ENCODE data around the gene EIF4G3. TPM values are rescaled to one million over a fixed set of nuclear protein-coding genes. Genes with fewer than 3 reads are reported as not detected.

EIF4G3 gene
- total and polyA plus RNA-seq, 2 of the 8 experiments (the other 6 are each of a cell fraction or from before 2014, with no cell fraction given): 47.5 to 66.6 TPM

- ChIA-PET CTCF (ENCODE audit: partially characterized antibody) (no interaction called here), POLR2A (ENCODE audit: partially characterized antibody) (interaction anchor here (0.6 to 1.9 kb wide), 5 partner anchors 12 to 292 kb away, joined by 3 to 7 read pairs (median 3); no protein-coding TSS in a partner anchor)
- peaks cover 4 to 10% of the 10 kb centered on the region in 2 experiments for H4K20me1 ChIP-seq (replicated peaks in 1 of 2; ENCODE audit: control insufficient read depth in 1 of 2, insufficient read depth in 2 of 2, low read length in 2 of 2)
- no peak overlapping the region for H3K9ac ChIP-seq (replicated peaks in 1 of 4; ENCODE audit: extremely low read depth in 1 of 4, low read depth in 3 of 4, low read length in 3 of 4)
- no peak overlapping the region for H4K91ac ChIP-seq (replicated peaks; ENCODE audit: insufficient read length, low read length)
- no peak overlapping the region for H2BK15ac ChIP-seq (ENCODE audit: low read length)
- no peak overlapping the region for H2AFZ ChIP-seq (ENCODE audit: low read length)
- H4K5ac ChIP-seq (ENCODE audit: insufficient read length, low read depth, low read length): no peak overlapping the region
- H3K36me3 ChIP-seq (ENCODE audit: control insufficient read depth in 2 of 4, insufficient read depth in 4 of 4, low read length in 3 of 4): peaks cover 0 to 15% (median 0%) of the 10 kb centered on the region in 4 experiments; a peak in 3 of 8 replicates
- no peak overlapping the region for H3K4me3 ChIP-seq (ENCODE audit: extremely low read depth in 1 of 4, insufficient read depth in 2 of 4, low read depth in 3 of 4, low read length in 4 of 4)
- H3K18ac ChIP-seq (ENCODE audit: extremely low read depth, low read length): no peak overlapping the region
- peaks cover 5% of the 10 kb centered on the region; the same call in 1 of the 2 replicates for H3K79me1 ChIP-seq (ENCODE audit: low read depth, low read length)
- TF ChIP-seq CBX8 (IDR thresholded peaks at IDR 0.05; ENCODE audit: borderline replicate concordance, low read depth, low read length): no peak
- TF ChIP-seq CEBPB (IDR thresholded peaks at IDR 0.05; ENCODE audit: low read depth, low read length): no peak
- TF ChIP-seq CBX5 (IDR thresholded peaks at IDR 0.05; ENCODE audit: low read depth, low read length): no peak
- no peak for TF ChIP-seq BRCA1 (IDR thresholded peaks at IDR 0.05; ENCODE audit: low read depth, low read length)
- no peak for TF ChIP-seq CTCF (IDR thresholded peaks at IDR 0.05; ENCODE audit: control extremely low read depth in 1 of 3, insufficient read depth in 1 of 3, low read depth in 1 of 3, low read length in 3 of 3)
- no peak for TF ChIP-seq KDM1A (IDR thresholded peaks at IDR 0.05; ENCODE audit: borderline replicate concordance, low read length)
- no peak for TF ChIP-seq PHF8 (conservative IDR thresholded peaks at IDR 0.05; ENCODE audit: low read depth, low read length)
- no peak for TF ChIP-seq ZNF274 (IDR thresholded peaks at IDR 0.05; ENCODE audit: borderline replicate concordance, extremely low read depth, low read length)
- TF ChIP-seq TAF7 (optimal IDR thresholded peaks at IDR 0.05; ENCODE audit: borderline replicate concordance, low read depth, low read length): no peak
- no peak for TF ChIP-seq KDM4A (IDR thresholded peaks at IDR 0.05; ENCODE audit: low read depth, low read length, severe bottlenecking)
- TF ChIP-seq POLR2A (IDR thresholded peaks at IDR 0.05; ENCODE audit: control extremely low read depth in 1 of 2, low read depth in 2 of 2, low read length in 2 of 2): no peak
- H3K56ac ChIP-seq (replicated peaks; ENCODE audit: insufficient read length, low read depth, low read length): no peak overlapping the region
- no peak overlapping the region for H4K8ac ChIP-seq (ENCODE audit: extremely low read depth, insufficient read depth, low read length)
- H3K9me3 ChIP-seq (ENCODE audit: insufficient read depth in 2 of 2, low read depth in 1 of 2, low read length in 1 of 2): no peaks in the 10 kb centered on the region
- no peak overlapping the region for H3K14ac ChIP-seq (ENCODE audit: insufficient read length)
- peaks cover 16 to 96% of the 10 kb centered on the region in 2 experiments; a peak in 3 of 4 replicates for H3K79me2 ChIP-seq (ENCODE audit: control insufficient read depth in 1 of 2, insufficient read depth in 2 of 2, low read length in 2 of 2)
- H3K23ac ChIP-seq (ENCODE audit: insufficient read length): no peak overlapping the region
- H3K27ac ChIP-seq (ENCODE audit: low read depth, low read length): no peak overlapping the region
- H3K23me2 ChIP-seq (ENCODE audit: low read depth, low read length): no peaks in the 10 kb centered on the region
- DNase-seq (ENCODE audit: low read depth in 1 of 2, low spot score in 2 of 2) (no peak), FAIRE-seq (no peak)
- H2BK5ac ChIP-seq (ENCODE audit: low read depth, low read length): no peak overlapping the region
- H3K4me1 ChIP-seq (replicated peaks in 1 of 4; ENCODE audit: control insufficient read depth in 3 of 4, insufficient read depth in 4 of 4, low read length in 3 of 4): no peaks in the 10 kb centered on the region
- no peak overlapping the region for H3K4me2 ChIP-seq (ENCODE audit: insufficient read depth in 1 of 2, low read depth in 2 of 2, low read length in 2 of 2)
- H3K4ac ChIP-seq (replicated peaks; ENCODE audit: insufficient read length, low read depth, low read length): no peak overlapping the region
- H3K27me3 ChIP-seq (replicated peaks in 1 of 4; ENCODE audit: control insufficient read depth in 3 of 4, extremely low read depth in 1 of 4, insufficient read depth in 3 of 4, low read length in 3 of 4): no peaks in the 10 kb centered on the region
- no peak overlapping the region for H2BK20ac ChIP-seq (ENCODE audit: low read length)
- H2BK12ac ChIP-seq (ENCODE audit: low read depth, low read length): no peak overlapping the region
- H2AK5ac ChIP-seq (ENCODE audit: low read depth, low read length): no peak overlapping the region
- H2BK120ac ChIP-seq (replicated peaks; ENCODE audit: low read depth, low read length): no peak overlapping the region
These were observed 13.8 kb downstream of the EIF4G3 start for GRCh38 chr1:21162740-21163464.
